A673 (cell line): ENCODE data around the gene MATN4. TPM values are rescaled to one million over a fixed set of nuclear protein-coding genes. Genes with fewer than 3 reads are reported as not detected.

Source experiments
- BruUV-seq: library from RNA; stranded (reverse); fragments of 400-500 nt; replicated peaks from 2 replicates; lab custom pipeline; 2021; lab: Mats Ljungman, UMichigan
- CTCF ChIA-PET: fragments of 300-600 bp; sonication (Branson Sonifier 250); formaldehyde crosslinking; loops from one replicate; lab custom pipeline; 2022; ENCODE audit warnings: antibody characterized with exemption; lab: Charles Lee
- POLR2A ChIA-PET: fragments of 300-600 bp; sonication (Branson Sonifier 250); formaldehyde crosslinking; loops from one replicate; lab custom pipeline; 2022; ENCODE audit warnings: antibody characterized with exemption; ENCODE audit not compliant: low non-redundant PET; lab: Charles Lee
- DNase-seq: peaks from one replicate; pipeline ENCODE4 v3.0.0-alpha.2; 2015; ENCODE audit warnings: low spot score
- H3K27ac ChIP-seq: fragments of 200-600 bp; sonication (generic); 2 replicates; pipeline ENCODE4 v1.5.1; 2016; ENCODE audit warnings: mixed run types, low read depth, mild to moderate bottlenecking, mixed read lengths, antibody characterized with exemption, low read length; ENCODE audit not compliant: poor library complexity, severe bottlenecking
- H3K27me3 ChIP-seq: fragments of 200-600 bp; sonication (generic); replicated peaks from 2 replicates; pipeline ENCODE4 v1.6.1; 2017; ENCODE audit warnings: mixed run types, low read depth, mild to moderate bottlenecking, mixed read lengths, antibody characterized with exemption, low read length; ENCODE audit not compliant: insufficient read depth, poor library complexity
- H3K36me3 ChIP-seq: fragments of 200-600 bp; sonication (generic); 2 replicates; pipeline ENCODE4 v1.6.1; 2016; ENCODE audit warnings: mixed run types, mild to moderate bottlenecking, mixed read lengths, antibody characterized with exemption, low read length; ENCODE audit not compliant: insufficient read depth, poor library complexity, severe bottlenecking
- H3K4me1 ChIP-seq: fragments of 200-600 bp; sonication (generic); 2 replicates; pipeline ENCODE4 v1.6.1; 2017; ENCODE audit warnings: mixed run types, mild to moderate bottlenecking, mixed read lengths, antibody characterized with exemption, low read length; ENCODE audit not compliant: insufficient read depth, poor library complexity, severe bottlenecking
- H3K4me3 ChIP-seq: fragments of 200-600 bp; sonication (generic); 2 replicates; pipeline ENCODE4 v1.5.1; 2016; ENCODE audit warnings: low read depth, mixed run types, mild to moderate bottlenecking, mixed read lengths, low read length; ENCODE audit not compliant: poor library complexity, severe bottlenecking
- H3K9me3 ChIP-seq: fragments of 200-600 bp; sonication (generic); 2 replicates; pipeline ENCODE4 v1.6.1; 2016; ENCODE audit warnings: mixed run types, low read depth, mild to moderate bottlenecking, mixed read lengths, antibody characterized with exemption, low read length; ENCODE audit not compliant: poor library complexity, severe bottlenecking
- EZH2 ChIP-seq: fragments of 200-600 bp; sonication (generic); IDR thresholded peaks from 2 replicates; pipeline ENCODE4 v1.6.1; 2017; ENCODE audit warnings: borderline replicate concordance, low read depth, mild to moderate bottlenecking, mixed read lengths, antibody characterized with exemption, low read length; ENCODE audit not compliant: poor library complexity, severe bottlenecking
- intact Hi-C: fragments of 100-400 bp; cut with micrococcal nuclease; formaldehyde crosslinking; loops from one replicate; pipeline ENCODE4 v1.10.0; 2022; ENCODE audit not compliant: unreplicated experiment
- total RNA-seq: library from RNA; stranded (reverse); gene quantifications from 2 replicates; pipeline ENCODE4 v1.2.3, GENCODE V29; 2021
- TF ChIP-seq, protein P1 (sequence below): fragments of 300-800, 200-600 bp; sonication (generic); conservative IDR thresholded peaks from 2 replicates; pipeline ENCODE4 v1.5.1; 2017; ENCODE audit warnings: low read depth, mild to moderate bottlenecking, antibody characterized with exemption, low read length, moderate library complexity, mixed read lengths

MATN4 gene
- total RNA-seq, 1 experiment from 2014 or later: 0.28 TPM

DNA sequence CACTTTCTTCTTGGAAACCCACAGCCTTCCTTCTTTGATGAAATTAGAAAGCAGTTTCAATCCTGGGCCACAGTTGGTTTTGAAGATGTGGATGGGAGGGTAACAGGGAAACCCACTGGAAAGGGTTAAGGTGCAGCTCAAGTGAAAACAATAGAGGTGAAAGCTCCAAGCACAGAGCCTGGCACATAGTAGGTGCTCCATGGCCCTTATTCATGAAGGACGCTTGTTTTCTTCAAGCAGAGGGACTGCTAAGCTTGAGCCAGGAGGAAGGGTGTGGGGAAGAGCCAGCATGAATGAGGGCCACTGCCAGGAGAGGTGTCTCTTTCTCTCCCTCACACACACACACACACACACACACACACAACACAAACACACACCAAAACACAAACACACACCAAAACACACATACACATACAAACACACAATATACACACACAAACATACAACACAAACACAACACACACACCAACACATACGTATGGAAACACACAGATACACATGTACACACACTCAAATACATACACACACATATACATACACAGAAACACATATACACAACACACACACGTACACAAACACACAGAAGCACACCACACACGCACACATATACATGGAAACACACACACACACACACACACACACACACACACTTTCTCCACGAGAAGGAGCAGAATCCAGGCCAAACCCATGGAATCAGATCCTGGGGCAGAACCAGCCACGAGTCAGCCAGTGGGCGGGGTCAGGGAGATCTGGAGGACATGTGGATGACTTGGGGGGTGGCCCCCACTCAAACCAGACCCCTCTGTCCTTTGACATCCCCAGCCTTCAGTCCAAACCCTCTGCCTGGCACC is 25.2 kb downstream of the MATN4 start:
- intact Hi-C loops: no loop called here
- Histone ChIP-seq H3K27me3 (no peaks in the 10 kb centered on the region), H3K4me1 (no peaks in the 10 kb centered on the region), H3K36me3 (no peaks in the 10 kb centered on the region), H3K9me3 (no peaks in the 10 kb centered on the region), H3K4me3 (no peak overlapping the region), H3K27ac (no peak overlapping the region)
- DNase-seq: no peak
- POLR2A ChIA-PET: no interaction called here
- TF ChIP-seq, protein P1, sequence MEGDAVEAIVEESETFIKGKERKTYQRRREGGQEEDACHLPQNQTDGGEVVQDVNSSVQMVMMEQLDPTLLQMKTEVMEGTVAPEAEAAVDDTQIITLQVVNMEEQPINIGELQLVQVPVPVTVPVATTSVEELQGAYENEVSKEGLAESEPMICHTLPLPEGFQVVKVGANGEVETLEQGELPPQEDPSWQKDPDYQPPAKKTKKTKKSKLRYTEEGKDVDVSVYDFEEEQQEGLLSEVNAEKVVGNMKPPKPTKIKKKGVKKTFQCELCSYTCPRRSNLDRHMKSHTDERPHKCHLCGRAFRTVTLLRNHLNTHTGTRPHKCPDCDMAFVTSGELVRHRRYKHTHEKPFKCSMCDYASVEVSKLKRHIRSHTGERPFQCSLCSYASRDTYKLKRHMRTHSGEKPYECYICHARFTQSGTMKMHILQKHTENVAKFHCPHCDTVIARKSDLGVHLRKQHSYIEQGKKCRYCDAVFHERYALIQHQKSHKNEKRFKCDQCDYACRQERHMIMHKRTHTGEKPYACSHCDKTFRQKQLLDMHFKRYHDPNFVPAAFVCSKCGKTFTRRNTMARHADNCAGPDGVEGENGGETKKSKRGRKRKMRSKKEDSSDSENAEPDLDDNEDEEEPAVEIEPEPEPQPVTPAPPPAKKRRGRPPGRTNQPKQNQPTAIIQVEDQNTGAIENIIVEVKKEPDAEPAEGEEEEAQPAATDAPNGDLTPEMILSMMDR: no peak
- TF ChIP-seq EZH2: no peak
- BruUV-seq: no TSS peak
- CTCF ChIA-PET: no interaction called here

DNA sequence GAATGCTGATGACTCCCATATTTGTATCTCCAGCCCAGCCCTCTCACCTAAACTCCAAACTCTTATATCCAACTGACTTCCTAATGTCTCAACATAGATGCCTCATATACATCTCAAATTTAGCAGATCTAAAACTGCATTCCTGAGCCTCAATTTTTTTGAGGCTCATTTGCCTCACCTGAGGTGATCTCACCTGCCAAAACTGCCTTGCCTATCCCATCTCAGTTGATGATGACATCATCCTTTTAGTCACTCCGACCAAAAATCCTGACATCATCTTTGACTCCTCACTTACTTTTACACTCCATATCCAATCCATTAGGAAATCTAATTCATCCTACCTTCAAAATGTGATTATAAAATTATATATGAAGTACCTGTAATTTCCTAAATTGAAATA is 28.1 kb downstream of the MATN4 start:
- H3K36me3 ChIP-seq: no peaks in the 10 kb centered on the region
- TF ChIP-seq, protein P1: no peak
- H3K4me3 ChIP-seq: no peak overlapping the region
- no peaks in the 10 kb centered on the region for H3K4me1 ChIP-seq
- ChIA-PET CTCF (no interaction called here), POLR2A (no interaction called here)
- no peak for DNase-seq
- H3K27ac ChIP-seq: no peak overlapping the region
- intact Hi-C loops: no loop called here
- no TSS peak for BruUV-seq
- no peaks in the 10 kb centered on the region for H3K9me3 ChIP-seq
- H3K27me3 ChIP-seq: no peaks in the 10 kb centered on the region

DNA sequence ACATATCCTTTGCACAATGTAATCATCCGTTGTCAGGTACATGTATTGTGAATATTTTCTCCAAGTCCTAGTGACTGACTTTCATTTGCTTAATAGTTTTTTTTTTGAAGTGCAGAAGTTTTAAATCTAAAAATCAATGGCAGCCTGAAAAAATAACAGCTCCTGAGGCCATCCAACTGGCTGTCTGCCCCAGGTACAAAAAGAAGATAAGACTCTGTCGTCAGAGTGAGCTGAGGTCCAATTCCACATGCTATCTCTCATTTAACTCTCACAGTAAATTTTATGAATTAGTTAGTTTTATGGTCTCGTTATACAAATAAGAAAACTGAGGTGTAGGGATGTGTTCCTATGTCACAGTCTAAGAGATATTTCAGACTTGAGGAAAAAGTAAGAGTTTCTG is 32.8 kb downstream of the MATN4 start:
- Histone ChIP-seq H3K9me3 (no peaks in the 10 kb centered on the region), H3K27me3 (peaks cover 13% of the 10 kb centered on the region), H3K4me3 (no peak overlapping the region), H3K27ac (no peak overlapping the region), H3K36me3 (no peaks in the 10 kb centered on the region), H3K4me1 (no peaks in the 10 kb centered on the region)
- ChIA-PET POLR2A (no interaction called here), CTCF (no interaction called here)
- no TSS peak for BruUV-seq
- DNase-seq: no peak
- TF ChIP-seq, protein P1: no peak
- TF ChIP-seq EZH2: no peak
- intact Hi-C loops: no loop called here
